K562 (cell line): ENCODE results near the gene DCST1. TPM values are rescaled to one million over a fixed set of nuclear protein-coding genes. Genes with fewer than 3 reads are reported as not detected.
A peak's percentile ranks its signal among the peaks of the same experiment; 100 is the strongest.

Experiments
- ATAC-seq: fragments of 200-7000 bp; cut with Tn5 transposase; 3 replicates; pipeline ENCODE4 v1.9.1; 2020; ENCODE audit warnings: moderate library complexity
- BruUV-seq: library from RNA; stranded (reverse); fragments of 400-500 nt; replicated peaks from 2 replicates; lab custom pipeline; 2021; lab: Mats Ljungman, UMichigan
- CTCF ChIA-PET: fragments of 300-600 bp; formaldehyde crosslinking; extraction: SDS; loops from one replicate; lab custom pipeline; 2021; ENCODE audit warnings: low intra/inter-chr PET ratio; lab: Yijun Ruan, JAX
- POLR2A ChIA-PET: fragments of 300-600, 350-650 bp; sonication (Branson Sonifier 250); formaldehyde crosslinking; extraction: SDS; loops from one replicate; lab custom pipeline; 2021; ENCODE audit warnings: antibody characterized with exemption, inconsistent platforms; lab: Yijun Ruan, JAX
- DNase-seq, 4 experiments: peaks; one replicate each; pipeline versions ENCODE4 v3.0.0 to v3.0.0-alpha.2; 2011 to 2018; ENCODE audit warnings: low spot score in 3 of 4, mixed read lengths in 3 of 4; ENCODE audit errors: extremely low read depth in 1 of 4
- FAIRE-seq: peaks from 2 replicates; lab custom pipeline; 2011; peaks lifted over from hg19 to GRCh38; lab: Jason Lieb, UNC
- H2AFZ ChIP-seq: 2 replicates; pipeline ENCODE4 v1.6.0; 2011; ENCODE audit warnings: low read depth, low read length, control low read depth, inconsistent platforms
- H3K27ac ChIP-seq: fragments of 200-600 bp; 3 replicates; pipeline ENCODE4 v1.8.0; 2011; ENCODE audit warnings: low read depth, mild to moderate bottlenecking, control low read depth, inconsistent platforms, low read length, moderate library complexity, mixed read lengths; ENCODE audit errors: extremely low read depth
- H3K27me3 ChIP-seq, 2 experiments: fragments of 300-600 bp in 1 of 2; 2 replicates in 1 of 2; 3 replicates in 1 of 2; pipeline versions ENCODE4 v1.6.0 to v1.8.0; 2011; ENCODE audit warnings: inconsistent platforms in 2 of 2, low read length in 2 of 2, mild to moderate bottlenecking in 1 of 2, mixed read lengths in 1 of 2, moderate library complexity in 1 of 2; ENCODE audit not compliant: control insufficient read depth in 2 of 2, insufficient read depth in 2 of 2
- H3K36me3 ChIP-seq: fragments of 300-600 bp; 3 replicates; pipeline ENCODE4 v1.8.0; 2011; ENCODE audit warnings: mild to moderate bottlenecking, low read length, inconsistent platforms; ENCODE audit not compliant: control insufficient read depth, insufficient read depth
- H3K4me1 ChIP-seq, 2 experiments: fragments of 200-600 bp in 1 of 2; replicated peaks in 1 of 2; 2 replicates in 1 of 2; 3 replicates in 1 of 2; pipeline versions ENCODE4 v1.5.1 to v1.8.0; 2011; ENCODE audit warnings: inconsistent platforms in 2 of 2, low read length in 2 of 2, mild to moderate bottlenecking in 1 of 2, mixed read lengths in 1 of 2, moderate library complexity in 1 of 2; ENCODE audit not compliant: control insufficient read depth in 2 of 2, insufficient read depth in 2 of 2
- H3K4me2 ChIP-seq: 2 replicates; pipeline ENCODE4 v1.6.1; 2011; ENCODE audit warnings: low read length, control low read depth, inconsistent platforms, mixed read lengths; ENCODE audit not compliant: insufficient read depth
- H3K4me3 ChIP-seq: fragments of 200-600 bp; sonication (generic), shearing (Covaris generic); 2 replicates; pipeline ENCODE4 v1.5.1; 2016; ENCODE audit warnings: control low read depth, inconsistent platforms
- H3K79me2 ChIP-seq: fragments of 200-600 bp; 3 replicates; pipeline ENCODE4 v1.8.0; 2011; ENCODE audit warnings: low read length, inconsistent platforms; ENCODE audit not compliant: control insufficient read depth, insufficient read depth
- H3K9ac ChIP-seq, 2 experiments: 2 replicates each; pipeline versions ENCODE4 v1.6.0 to v1.6.1; 2011; ENCODE audit warnings: low read depth in 2 of 2, low read length in 2 of 2, control low read depth in 1 of 2, inconsistent platforms in 1 of 2, mild to moderate bottlenecking in 1 of 2, mixed read lengths in 1 of 2; ENCODE audit not compliant: insufficient read depth in 1 of 2
- H3K9me1 ChIP-seq: one replicate; pipeline ENCODE4 v1.6.0; 2011; ENCODE audit warnings: inconsistent platforms, mild to moderate bottlenecking, low read length, moderate library complexity; ENCODE audit not compliant: control insufficient read depth, insufficient read depth
- H3K9me3 ChIP-seq: replicated peaks from 2 replicates; pipeline ENCODE4 v1.5.1; 2011; ENCODE audit warnings: low read depth, low read length, inconsistent platforms; ENCODE audit not compliant: control insufficient read depth, insufficient read depth
- H4K20me1 ChIP-seq: replicated peaks from 2 replicates; pipeline ENCODE4 v1.6.1; 2011; ENCODE audit warnings: low read length, inconsistent platforms, mixed read lengths; ENCODE audit not compliant: control insufficient read depth, insufficient read depth
- MCM3 ChIP-seq: fragments of 450-650 bp; IDR thresholded peaks from 2 replicates; pipeline ENCODE4 v1.6.1; 2016
- PRPF4 ChIP-seq: fragments of 200-400 bp; formaldehyde crosslinking; IDR thresholded peaks from one replicate; pipeline ENCODE4 v1.6.1; 2017; ENCODE audit warnings: low read length, low read depth, mild to moderate bottlenecking; ENCODE audit not compliant: insufficient read depth, poor library complexity, severe bottlenecking
- TCFL5 ChIP-seq: fragments of 250-450 bp; sonication (Bioruptor Pico); conservative IDR thresholded peaks from 2 replicates; pipeline ENCODE4 v1.6.1; 2021; ENCODE audit warnings: mild to moderate bottlenecking, moderate library complexity, matching md5 sums
- WGBS: fragments of 100-300 bp; shearing (Covaris generic); methylation state at CpG from one replicate; pipeline ENCODE4 v1.1.6; 2016; ENCODE audit warnings: low coverage, mixed read lengths; ENCODE audit not compliant: insufficient coverage; ENCODE audit errors: missing lambda C conversion rate; 5-methylcytosine and 5-hydroxymethylcytosine counted together
- in situ Hi-C: fragments of 300-500 bp; cut with MboI; formaldehyde crosslinking; loops from 4 replicates; pipeline ENCODE4 v1.15.0; 2018; ENCODE audit warnings: inconsistent platforms, mixed read lengths
- intact Hi-C: fragments of 100-400 bp; cut with micrococcal nuclease; formaldehyde crosslinking; loops from 2 replicates; pipeline ENCODE4 v1.14.2; 2022
- polyA plus RNA-seq, 8 experiments: library from polyadenylated mRNA; depleted of rRNA in 4 of 8; stranded (reverse) in 5 of 8; unstranded in 3 of 8; fragments of >200 nt; fragmentation: Nextera tagmentation in 2 of 8; fragmentation: Illumina TruSeq in 1 of 8; extraction: Ambion mirVana in 2 of 8; extraction: Trizol in 1 of 8; gene quantifications; 2 replicates each; pipeline versions ENCODE4 v1.2.1 to v1.2.3, GENCODE V29; 2011 to 2014; ENCODE audit warnings: inconsistent platforms in 1 of 8, missing spikeins in 1 of 8
- total RNA-seq, 7 experiments: library from RNA; depleted of rRNA in 6 of 7; stranded (reverse); fragments of >200 nt in 6 of 7; fragmentation: Illumina TruSeq in 2 of 7; extraction: Trizol in 2 of 7; gene quantifications; 2 replicates each; pipeline versions ENCODE4 v1.2.1 to v1.2.3, GENCODE V29; 2011 to 2021; ENCODE audit warnings: low replicate concordance in 1 of 7
- TF ChIP-seq, protein P1 (sequence below): conservative IDR thresholded peaks from 2 replicates; pipeline ENCODE4 v1.6.1; 2011; ENCODE audit warnings: low read depth, mild to moderate bottlenecking, low read length; ENCODE audit not compliant: control insufficient read depth

The DCST1 gene
- total and polyA plus RNA-seq, 9 of the 15 experiments (the other 6 are each of a cell fraction or from before 2014, with no cell fraction given) = not detected

DNA sequence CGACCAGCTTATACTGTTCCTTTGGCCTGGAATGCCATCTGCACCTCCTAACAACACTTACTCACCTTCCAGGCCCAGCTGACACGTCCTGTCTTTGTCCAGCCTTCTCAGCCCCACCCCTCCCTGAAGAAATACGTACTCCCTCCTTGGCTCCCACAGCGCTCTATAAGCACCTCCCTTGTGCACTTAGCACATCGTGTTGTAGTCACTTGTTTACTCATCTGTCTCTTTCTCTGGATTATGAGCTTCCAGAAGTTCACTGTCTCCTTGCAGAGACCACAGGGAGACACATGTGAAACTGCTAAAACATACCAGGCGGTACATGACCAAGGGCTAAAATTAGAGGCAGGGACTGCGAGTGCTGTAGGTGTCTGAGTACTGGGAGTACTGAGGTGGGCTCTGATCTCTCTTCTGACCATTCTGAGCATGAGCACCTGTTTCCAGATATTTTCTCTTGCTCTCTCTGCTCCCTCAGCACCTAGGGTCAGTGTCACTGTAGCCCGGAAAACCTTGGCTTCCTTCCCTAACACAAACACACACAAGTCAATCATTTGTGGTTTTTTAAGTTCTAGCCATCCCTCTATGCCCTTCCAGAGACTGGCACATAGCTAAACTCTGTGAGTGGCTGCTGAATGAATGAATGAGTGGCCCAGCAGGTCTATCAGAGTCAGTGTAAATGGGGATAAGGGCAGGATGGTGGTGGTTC is 5.1 kb downstream of the DCST1 start:
- 20% methylated on average over 8 of the region's 8 CpGs for WGBS
- TF ChIP-seq MCM3 (no peak), PRPF4 (no peak)
- Histone ChIP-seq H3K4me3 (no peak overlapping the region), H4K20me1 (no peaks in the 10 kb centered on the region), H3K27me3 (peaks cover 0 to 15% of the 10 kb centered on the region in 2 experiments; a peak in 3 of 5 replicates), H3K9ac (peak overlapping the region in 1 of 2 experiments; percentile 64; a peak in 2 of 4 replicates), H3K4me1 (peaks cover 3 to 9% of the 10 kb centered on the region in 2 experiments; a peak in 2 of 5 replicates), H3K36me3 (no peaks in the 10 kb centered on the region), H3K79me2 (no peaks in the 10 kb centered on the region), H3K9me3 (no peaks in the 10 kb centered on the region), H3K9me1 (no peaks in the 10 kb centered on the region), H2AFZ (peak overlapping the region; percentile 56; the same call in 1 of the 2 replicates), H3K4me2 (no peak overlapping the region), H3K27ac (no peak overlapping the region)
- intact Hi-C loops = no loop called here
- ChIA-PET POLR2A (interaction anchor here (0.6 kb wide), 2 partner anchors 15 to 688 kb away, joined by 3 read pairs; no protein-coding TSS in a partner anchor), CTCF (no interaction called here)
- ATAC-seq = peak; percentile 59
- peak in 1 of 4 experiments; percentile 26 for DNase-seq
- FAIRE-seq = peak; percentile 11
- BruUV-seq = no TSS peak
- in situ Hi-C loops = no loop called here

DNA sequence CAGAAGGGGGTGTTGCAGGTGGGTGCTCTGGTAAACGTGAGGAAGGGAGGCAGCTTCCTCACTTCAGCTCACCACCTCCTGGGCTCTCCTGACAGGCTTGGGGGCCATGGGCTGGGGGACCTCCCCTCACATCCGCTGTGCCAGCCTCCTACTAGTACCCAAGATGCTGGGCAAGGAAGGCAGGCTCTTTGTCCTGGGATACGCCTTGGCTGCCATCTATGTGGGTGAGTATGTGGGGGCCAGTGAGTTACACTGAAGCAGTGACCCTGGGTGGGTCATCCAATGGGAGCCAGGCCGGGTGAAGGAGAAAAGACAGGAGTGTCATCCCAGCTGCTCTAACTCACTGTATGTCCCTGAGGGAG is 5.7 kb downstream of the DCST1 start:
- Histone ChIP-seq H3K4me2 (no peak overlapping the region), H4K20me1 (no peaks in the 10 kb centered on the region), H3K4me3 (no peak overlapping the region), H3K9ac (peak overlapping the region in 1 of 2 experiments; percentile 64; a peak in 2 of 4 replicates), H2AFZ (no peak overlapping the region), H3K4me1 (peaks cover 3 to 9% of the 10 kb centered on the region in 2 experiments; a peak in 2 of 5 replicates), H3K36me3 (no peaks in the 10 kb centered on the region), H3K9me1 (no peaks in the 10 kb centered on the region), H3K27me3 (peaks cover 0 to 10% of the 10 kb centered on the region in 2 experiments; a peak in 3 of 5 replicates), H3K9me3 (no peaks in the 10 kb centered on the region), H3K27ac (no peak overlapping the region), H3K79me2 (no peaks in the 10 kb centered on the region)
- ChIA-PET POLR2A (interaction anchor here (0.6 kb wide), 1 partner anchor 688 kb away, joined by 3 read pairs; no protein-coding TSS in a partner anchor), CTCF (no interaction called here)
- WGBS = 33% methylated on average over 4 of the region's 4 CpGs
- ATAC-seq = no peak
- DNase-seq = no peak
- no peak for FAIRE-seq
- intact Hi-C loops (no loop called here), in situ Hi-C loops (no loop called here)
- BruUV-seq = no TSS peak
- TF ChIP-seq, protein P1, sequence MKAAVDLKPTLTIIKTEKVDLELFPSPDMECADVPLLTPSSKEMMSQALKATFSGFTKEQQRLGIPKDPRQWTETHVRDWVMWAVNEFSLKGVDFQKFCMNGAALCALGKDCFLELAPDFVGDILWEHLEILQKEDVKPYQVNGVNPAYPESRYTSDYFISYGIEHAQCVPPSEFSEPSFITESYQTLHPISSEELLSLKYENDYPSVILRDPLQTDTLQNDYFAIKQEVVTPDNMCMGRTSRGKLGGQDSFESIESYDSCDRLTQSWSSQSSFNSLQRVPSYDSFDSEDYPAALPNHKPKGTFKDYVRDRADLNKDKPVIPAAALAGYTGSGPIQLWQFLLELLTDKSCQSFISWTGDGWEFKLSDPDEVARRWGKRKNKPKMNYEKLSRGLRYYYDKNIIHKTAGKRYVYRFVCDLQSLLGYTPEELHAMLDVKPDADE = no peak
- no peak for TF ChIP-seq TCFL5 (CRISPR knock-in tag)
